ENCODE data around the gene AFAP1.

The AFAP1 gene

GRCh38 chr4:7805533-7806337, 133.9 kb downstream of the AFAP1 start:
- H3K27ac ChIP-seq: no peak overlapping the region
- TF ChIP-seq ZFX (IDR thresholded peaks at IDR 0.05; ENCODE audit: borderline replicate concordance) (no peak), CTCF (IDR thresholded peaks at IDR 0.05) (no peak)

- no peak for TF ChIP-seq ZFX (IDR thresholded peaks at IDR 0.05; ENCODE audit: borderline replicate concordance)
- H3K27ac ChIP-seq: no peak overlapping the region
Measured at GRCh38 chr4:7804756-7805385, 134.8 kb downstream of the AFAP1 start.

- TF ChIP-seq ZFX (IDR thresholded peaks at IDR 0.05; ENCODE audit: borderline replicate concordance) (no peak), CTCF (IDR thresholded peaks at IDR 0.05) (peak; percentile 96)
- no peak overlapping the region for H3K27ac ChIP-seq
Measured at GRCh38 chr4:7803992-7804755, 135.5 kb downstream of the AFAP1 start.

- H3K27ac ChIP-seq: no peak overlapping the region
- TF ChIP-seq CTCF (IDR thresholded peaks at IDR 0.05) (no peak), ZFX (IDR thresholded peaks at IDR 0.05; ENCODE audit: borderline replicate concordance) (no peak)
Measured at GRCh38 chr4:7803371-7803770, 136.3 kb downstream of the AFAP1 start.

- TF ChIP-seq ZFX (IDR thresholded peaks at IDR 0.05; ENCODE audit: borderline replicate concordance) (no peak), CTCF (IDR thresholded peaks at IDR 0.05) (peak; percentile 96)
- H3K27ac ChIP-seq: no peak overlapping the region
Measured at GRCh38 chr4:7802093-7802726, 137.5 kb downstream of the AFAP1 start.

- TF ChIP-seq ZFX (IDR thresholded peaks at IDR 0.05; ENCODE audit: borderline replicate concordance) (no peak), CTCF (IDR thresholded peaks at IDR 0.05) (no peak)
- no peak overlapping the region for H3K27ac ChIP-seq
Measured at GRCh38 chr4:7801641-7802040, 138.0 kb downstream of the AFAP1 start.

GRCh38 chr4:7801001-7801400, 138.7 kb downstream of the AFAP1 start:
- TF ChIP-seq ZFX (IDR thresholded peaks at IDR 0.05; ENCODE audit: borderline replicate concordance): no peak
- TF ChIP-seq CTCF (IDR thresholded peaks at IDR 0.05): no peak
- no peak overlapping the region for H3K27ac ChIP-seq
